GM23248 (cell line): ENCODE results near the gene ASXL2. TPM values are rescaled to one million over a fixed set of nuclear protein-coding genes. Genes with fewer than 3 reads are reported as not detected.
"Not testable (repeated sequence)": the region's sequence is repeated elsewhere in the genome, so short reads cannot be mapped to it uniquely, and the experiment has no call there.

ENCODE experiments used
- DNase-seq: peaks from one replicate; pipeline ENCODE4 v3.0.0-alpha.2; 2015
- H2AFZ ChIP-seq: fragments of 200-600 bp; sonication (generic); 2 replicates; pipeline ENCODE4 v1.6.1; 2016; ENCODE audit warnings: antibody characterized with exemption
- H3F3A ChIP-seq: fragments of 200-600 bp; sonication (generic); 2 replicates; pipeline ENCODE4 v1.6.1; 2016; ENCODE audit warnings: mild to moderate bottlenecking, antibody characterized with exemption, mixed run types; ENCODE audit not compliant: insufficient read depth
- H3K27ac ChIP-seq: fragments of 200-600 bp; sonication (generic); 2 replicates; pipeline ENCODE4 v1.5.1; 2016; ENCODE audit warnings: mild to moderate bottlenecking
- H3K27me3 ChIP-seq: fragments of 200-600 bp; sonication (generic); replicated peaks from 2 replicates; pipeline ENCODE4 v1.6.1; 2016; ENCODE audit warnings: mild to moderate bottlenecking; ENCODE audit not compliant: insufficient read depth
- H3K36me3 ChIP-seq: fragments of 200-600 bp; sonication (generic); 2 replicates; pipeline ENCODE4 v1.6.1; 2016; ENCODE audit warnings: low read depth, mild to moderate bottlenecking
- H3K4me1 ChIP-seq: fragments of 200-600 bp; sonication (generic); 2 replicates; pipeline ENCODE4 v1.6.1; 2016; ENCODE audit warnings: mild to moderate bottlenecking; ENCODE audit not compliant: insufficient read depth
- H3K4me2 ChIP-seq: fragments of 200-600 bp; sonication (generic); one replicate; pipeline ENCODE4 v1.6.1; 2016; ENCODE audit warnings: mild to moderate bottlenecking; ENCODE audit not compliant: unreplicated experiment
- H3K4me3 ChIP-seq: fragments of 200-600 bp; sonication (generic); 2 replicates; pipeline ENCODE4 v1.5.1; 2016; ENCODE audit warnings: mild to moderate bottlenecking
- H3K79me2 ChIP-seq: fragments of 200-600 bp; sonication (generic); 2 replicates; pipeline ENCODE4 v1.6.1; 2016; ENCODE audit warnings: mild to moderate bottlenecking; ENCODE audit not compliant: insufficient read depth
- H3K9ac ChIP-seq: fragments of 200-600 bp; sonication (generic); 2 replicates; pipeline ENCODE4 v1.6.1; 2016; ENCODE audit warnings: mild to moderate bottlenecking
- H3K9me2 ChIP-seq: fragments of 200-600 bp; sonication (generic); 2 replicates; pipeline ENCODE4 v1.6.1; 2016; ENCODE audit warnings: mixed run types, mild to moderate bottlenecking, moderate library complexity; ENCODE audit not compliant: insufficient read depth
- H3K9me3 ChIP-seq: fragments of 200-600 bp; sonication (generic); one replicate; pipeline ENCODE4 v1.6.1; 2017; ENCODE audit warnings: low read depth
- H4K20me1 ChIP-seq: fragments of 200-600 bp; sonication (generic); 2 replicates; pipeline ENCODE4 v1.6.0; 2016; ENCODE audit not compliant: insufficient read depth
- EZH2 ChIP-seq: fragments of 200-600 bp; sonication (generic); IDR thresholded peaks from 2 replicates; pipeline ENCODE4 v1.6.1; 2018; ENCODE audit warnings: antibody characterized with exemption, mild to moderate bottlenecking; ENCODE audit not compliant: insufficient read depth, poor library complexity, severe bottlenecking
- EZH2phosphoT487 ChIP-seq: fragments of 200-600 bp; sonication (generic); IDR thresholded peaks from 2 replicates; pipeline ENCODE4 v1.6.1; 2018; ENCODE audit warnings: antibody characterized with exemption, moderate library complexity, mild to moderate bottlenecking, low read depth; ENCODE audit not compliant: insufficient read depth
- WGBS, 2 experiments: methylation state at CpG; one replicate each; pipeline ENCODE4 v1.1.6; 2015 to 2017; ENCODE audit warnings: low lambda C conversion rate in 2 of 2, low coverage in 1 of 2; ENCODE audit errors: missing lambda C conversion rate in 2 of 2; 5-methylcytosine and 5-hydroxymethylcytosine counted together
- in situ Hi-C: fragments of 300-500 bp; cut with MboI; formaldehyde crosslinking; loops from 2 replicates; pipeline ENCODE4 v1.15.0; 2020
- polyA plus RNA-seq: library from polyadenylated mRNA; unstranded; fragments of >200 nt; fragmentation: Nextera tagmentation; extraction: Ambion mirVana; gene quantifications from 2 replicates; pipeline ENCODE4 v1.2.1, GENCODE V29; 2016
- total RNA-seq: library from RNA; depleted of rRNA; stranded (reverse); fragments of >200 nt; shearing (Covaris generic); gene quantifications from 2 replicates; pipeline ENCODE4 v1.2.3, GENCODE V29; 2014

ASXL2 gene
- total and polyA plus RNA-seq, 2 experiments from 2014 or later: 4.5 to 9.5 TPM

- in situ Hi-C loops: no loop called here
- H2AFZ ChIP-seq: no peak overlapping the region
- H3K27ac ChIP-seq: no peak overlapping the region
- H3K4me2 ChIP-seq: no peak overlapping the region
- H3K27me3 ChIP-seq: no peaks in the 10 kb centered on the region
- DNase-seq: no peak
- no peaks in the 10 kb centered on the region for H3K9me2 ChIP-seq
- no peaks in the 10 kb centered on the region; the same call in 1 of the 2 replicates for H4K20me1 ChIP-seq
- H3K9me3 ChIP-seq: no peaks in the 10 kb centered on the region
- no peak for TF ChIP-seq EZH2phosphoT487
- no peak for TF ChIP-seq EZH2
- no peaks in the 10 kb centered on the region for H3K4me1 ChIP-seq
- WGBS, 2 experiments: 73 to 84% methylated on average over 2 of the region's 2 CpGs
- peaks cover 86% of the 10 kb centered on the region for H3K79me2 ChIP-seq
- H3F3A ChIP-seq: no peaks in the 10 kb centered on the region
- H3K4me3 ChIP-seq: no peak overlapping the region
- H3K36me3 ChIP-seq: peaks cover 5% of the 10 kb centered on the region; the same call in 1 of the 2 replicates
- H3K9ac ChIP-seq: no peak overlapping the region
These were observed 48.5 kb downstream of the ASXL2 start for GRCh38 chr2:25829828-25830227.

- no peak for DNase-seq
- 97 to 100% methylated on average over 1 of the region's 1 CpG for whole genome bisulfite sequencing, 2 experiments
- in situ Hi-C loops: no loop called here
- H4K20me1 ChIP-seq: no peaks in the 10 kb centered on the region; the same call in 1 of the 2 replicates
- peaks cover 5% of the 10 kb centered on the region; the same call in 1 of the 2 replicates for H3K36me3 ChIP-seq
- no peaks in the 10 kb centered on the region for H3K27me3 ChIP-seq
- H3K4me1 ChIP-seq: no peaks in the 10 kb centered on the region
- no peak overlapping the region for H3K4me3 ChIP-seq
- H3K27ac ChIP-seq: no peak overlapping the region
- TF ChIP-seq EZH2: no peak
- no peak for TF ChIP-seq EZH2phosphoT487
- no peaks in the 10 kb centered on the region for H3F3A ChIP-seq
- peaks cover 86% of the 10 kb centered on the region for H3K79me2 ChIP-seq
- no peak overlapping the region for H3K4me2 ChIP-seq
- H2AFZ ChIP-seq: no peak overlapping the region
- H3K9me3 ChIP-seq: no peaks in the 10 kb centered on the region
- no peak overlapping the region for H3K9ac ChIP-seq
- H3K9me2 ChIP-seq: no peaks in the 10 kb centered on the region
These were observed 48.9 kb downstream of the ASXL2 start for GRCh38 chr2:25829377-25829704.

GRCh38 chr2:25828532-25829376 is 49.5 kb downstream of the ASXL2 start:
- H3K27me3 ChIP-seq, H3K36me3 ChIP-seq, H3K4me3 ChIP-seq, H3F3A ChIP-seq, H3K9me2 ChIP-seq, H4K20me1 ChIP-seq, H3K4me1 ChIP-seq, H3K27ac ChIP-seq, H3K4me2 ChIP-seq, H2AFZ ChIP-seq, in situ Hi-C loops, H3K9ac ChIP-seq, DNase-seq, H3K9me3 ChIP-seq: not testable (repeated sequence)
- peaks cover 82% of the 10 kb centered on the region for H3K79me2 ChIP-seq
- WGBS, 2 experiments: 95 to 97% methylated on average over 7 of the region's 7 CpGs

- 95% methylated on average over 2 of the region's 2 CpGs for WGBS, 2 experiments
- no peaks in the 10 kb centered on the region; the same call in 1 of the 2 replicates for H4K20me1 ChIP-seq
- peaks cover 5% of the 10 kb centered on the region; the same call in 1 of the 2 replicates for H3K4me1 ChIP-seq
These were observed 53.0 kb downstream of the ASXL2 start for GRCh38 chr2:25825238-25825637.

More at GRCh38 chr2:25825238-25825637, 53.0 kb downstream of the ASXL2 start:
- DNase-seq: no peak
- H3K9me3 ChIP-seq: no peaks in the 10 kb centered on the region
- H3K9ac ChIP-seq: no peak overlapping the region
- no peaks in the 10 kb centered on the region for H3K36me3 ChIP-seq
- H3K79me2 ChIP-seq: peaks cover 61% of the 10 kb centered on the region
- no peak overlapping the region for H2AFZ ChIP-seq
- H3K4me3 ChIP-seq: no peak overlapping the region
- H3F3A ChIP-seq: no peaks in the 10 kb centered on the region
- in situ Hi-C loops: no loop called here
- no peak for TF ChIP-seq EZH2phosphoT487
- TF ChIP-seq EZH2: no peak
- no peak overlapping the region for H3K4me2 ChIP-seq
- no peak overlapping the region for H3K27ac ChIP-seq
- H3K27me3 ChIP-seq: no peaks in the 10 kb centered on the region
- H3K9me2 ChIP-seq: no peaks in the 10 kb centered on the region
